Ascending aorta (tissue), 2 donors: Measurements from ENCODE around the gene PTPRF. TPM values are rescaled to one million over a fixed set of nuclear protein-coding genes. Genes with fewer than 3 reads are reported as not detected.
"Not testable (repeated sequence)": the region's sequence is repeated elsewhere in the genome, so short reads cannot be mapped to it uniquely, and the experiment has no call there.

Experiments used
- DNase-seq, 2 donors: peaks; one replicate each; pipeline ENCODE4 v3.0.0-alpha.2; 2019; ENCODE audit warnings: low spot score in 2 of 2
- H3K27ac ChIP-seq, 2 donors: fragments of 200-600 bp; sonication (generic); one replicate each; pipeline ENCODE4 v1.5.1; 2016 to 2017; ENCODE audit warnings: mild to moderate bottlenecking in 1 of 2
- H3K27me3 ChIP-seq: fragments of 200-600 bp; sonication (generic); one replicate; pipeline ENCODE4 v1.5.1; 2017
- H3K36me3 ChIP-seq, 2 donors: fragments of 200-600 bp; sonication (generic); one replicate each; pipeline ENCODE4 v1.5.1; 2016
- H3K4me1 ChIP-seq, 2 donors: fragments of 200-600 bp; sonication (generic); one replicate each; pipeline ENCODE4 v1.5.1; 2016 to 2017; ENCODE audit warnings: mild to moderate bottlenecking in 1 of 2
- H3K4me3 ChIP-seq, 2 donors: fragments of 200-600 bp; sonication (generic); one replicate each; pipeline ENCODE4 v1.5.1; 2016 to 2017; ENCODE audit warnings: mild to moderate bottlenecking in 1 of 2
- H3K9me3 ChIP-seq, 2 donors: fragments of 200-600 bp; sonication (generic); one replicate each; pipeline ENCODE4 v1.5.1; 2016
- CTCF ChIP-seq, 3 experiments: fragments of 200-600 bp in 2 of 3; fragments of 450-650 bp in 1 of 3; sonication (generic) in 2 of 3; IDR thresholded peaks; one replicate each; pipeline ENCODE4 v1.5.1; 2016 to 2019; ENCODE audit warnings: antibody characterized with exemption in 3 of 3, mild to moderate bottlenecking in 1 of 3, moderate library complexity in 1 of 3
- intact Hi-C: fragments of 100-400 bp; cut with DNase I; formaldehyde crosslinking; loops from one replicate; pipeline ENCODE4 v1.15.1; 2023
- total RNA-seq: library from RNA; depleted of rRNA; stranded (reverse); fragments of >200 nt; gene quantifications from one replicate; pipeline ENCODE4 v1.1.0, GENCODE V29; 2016

Gene PTPRF
- total RNA-seq, 1 donor from 2014 or later: 43.6 TPM

DNA sequence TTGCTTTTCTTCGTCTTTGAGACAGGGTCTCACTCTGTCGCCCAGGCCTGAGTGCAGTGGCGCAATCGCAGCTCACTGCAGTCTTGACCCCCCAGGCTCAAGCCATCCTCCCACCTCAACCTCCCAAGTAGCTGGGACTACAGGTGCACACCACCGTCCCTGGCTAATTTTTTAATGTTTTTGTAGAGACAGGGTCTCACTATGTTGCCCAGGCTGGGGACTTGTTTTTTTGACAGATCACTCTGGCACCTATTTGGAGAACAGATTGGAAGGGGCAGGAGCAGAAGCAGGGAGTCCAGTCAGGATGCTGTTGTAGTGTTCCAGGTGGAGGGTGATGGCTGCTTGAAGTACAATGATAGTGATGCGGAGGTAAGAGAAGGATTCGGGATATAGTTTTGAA, 106.6 kb downstream of the PTPRF start:
- H3K27me3 ChIP-seq: no peaks in the 10 kb centered on the region
- H3K9me3 ChIP-seq: no peaks in the 10 kb centered on the region
- intact Hi-C loops: no loop called here
- H3K4me1 ChIP-seq: no peaks in the 10 kb centered on the region
- no peak for TF ChIP-seq CTCF (IDR thresholded peaks at IDR 0.05)
- no peaks in the 10 kb centered on the region for H3K36me3 ChIP-seq
- DNase-seq: no peak
- no peak overlapping the region for H3K27ac ChIP-seq
- H3K4me3 ChIP-seq: no peak overlapping the region

DNA sequence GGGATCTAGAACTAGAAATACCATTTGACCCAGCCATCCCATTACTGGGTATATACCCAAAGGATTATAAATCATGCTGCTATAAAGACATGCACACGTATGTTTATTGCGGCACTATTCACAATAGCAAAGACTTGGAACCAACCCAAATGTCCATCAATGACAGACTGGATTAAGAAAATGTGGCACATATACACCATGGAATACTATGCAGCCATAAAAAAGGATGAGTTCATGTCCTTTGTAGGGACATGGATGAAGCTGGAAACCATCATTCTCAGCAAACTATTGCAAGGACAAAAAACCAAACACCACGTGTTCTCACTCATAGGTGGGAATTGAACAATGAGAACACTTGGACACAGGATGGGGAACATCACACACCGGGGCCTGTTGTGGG, 107.7 kb downstream of the PTPRF start:
- intact Hi-C loops, H3K27ac ChIP-seq, H3K27me3 ChIP-seq, H3K4me1 ChIP-seq, H3K4me3 ChIP-seq, DNase-seq, H3K36me3 ChIP-seq, H3K9me3 ChIP-seq: not testable (repeated sequence)

GRCh38 chr1:43639976-43640794, 109.5 kb downstream of the PTPRF start:
- intact Hi-C loops: no loop called here
- Histone ChIP-seq H3K9me3 (no peaks in the 10 kb centered on the region), H3K27me3 (no peaks in the 10 kb centered on the region), H3K4me3 (no peak overlapping the region), H3K27ac (no peak overlapping the region), H3K4me1 (no peaks in the 10 kb centered on the region), H3K36me3 (no peaks in the 10 kb centered on the region)
- TF ChIP-seq CTCF (IDR thresholded peaks at IDR 0.05): no peak
- no peak for DNase-seq

DNA sequence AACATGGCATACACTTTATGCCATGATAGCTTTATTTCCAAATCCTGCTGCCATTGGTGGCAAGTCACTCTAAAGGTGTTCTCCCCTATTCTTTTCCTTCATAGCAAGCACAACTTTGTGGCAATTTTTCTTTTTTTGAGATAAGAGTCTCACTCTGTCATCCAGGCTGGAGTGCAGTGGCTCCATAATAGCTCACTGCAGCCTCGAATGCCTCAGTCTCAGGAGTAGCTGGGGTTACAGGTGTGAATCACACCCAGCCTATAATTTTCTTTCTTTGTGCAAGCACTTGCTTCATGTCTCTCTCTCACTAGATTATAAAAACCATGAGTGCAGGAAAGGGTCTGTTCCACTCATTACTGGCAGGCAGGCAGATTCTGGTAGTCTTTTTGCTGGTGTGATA, 113.9 kb downstream of the PTPRF start:
- Histone ChIP-seq H3K9me3 (no peaks in the 10 kb centered on the region), H3K4me3 (no peak overlapping the region), H3K4me1 (peaks cover 0 to 6% of the 10 kb centered on the region in 2 donors), H3K36me3 (no peaks in the 10 kb centered on the region), H3K27me3 (no peaks in the 10 kb centered on the region), H3K27ac (no peak overlapping the region)
- no peak for TF ChIP-seq CTCF (IDR thresholded peaks at IDR 0.05)
- intact Hi-C loops: no loop called here
- no peak for DNase-seq

GRCh38 chr1:43645461-43645860, 114.8 kb downstream of the PTPRF start:
- intact Hi-C loops: no loop called here
- no peak for DNase-seq

DNA sequence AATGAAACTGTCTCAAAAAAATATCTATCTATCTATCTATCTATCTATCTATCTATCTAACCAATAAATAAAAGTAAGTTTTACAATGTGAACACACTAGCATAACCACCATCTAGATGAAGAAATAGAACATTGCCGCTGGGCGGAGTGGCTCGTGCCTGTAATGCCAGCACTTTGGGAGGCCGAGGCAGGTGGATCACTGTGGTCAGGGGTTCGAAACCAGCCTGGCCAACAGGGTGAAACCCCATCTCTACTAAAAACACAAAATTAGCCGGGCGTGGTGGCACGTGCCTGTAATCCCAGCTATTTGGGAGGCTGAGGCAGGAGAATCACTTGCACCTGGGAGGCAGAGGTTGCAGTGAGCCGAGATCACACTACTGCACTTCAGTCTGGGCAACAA, 116.6 kb downstream of the PTPRF start:
- H3K27ac ChIP-seq, H3K27me3 ChIP-seq, H3K9me3 ChIP-seq, intact Hi-C loops, DNase-seq, H3K4me3 ChIP-seq, H3K36me3 ChIP-seq: not testable (repeated sequence)
- peaks cover 6 to 12% of the 10 kb centered on the region in 2 donors for H3K4me1 ChIP-seq

More at GRCh38 chr1:43645461-43645860, 114.8 kb downstream of the PTPRF start:
- Histone ChIP-seq H3K27ac (no peak overlapping the region), H3K27me3 (no peaks in the 10 kb centered on the region), H3K36me3 (no peaks in the 10 kb centered on the region), H3K4me1 (peaks cover 0 to 6% of the 10 kb centered on the region in 2 donors), H3K9me3 (no peaks in the 10 kb centered on the region), H3K4me3 (no peak overlapping the region)
- TF ChIP-seq CTCF (IDR thresholded peaks at IDR 0.05): no peak
